GM23338 (cell line): ENCODE data around the gene DCP2. TPM values are rescaled to one million over a fixed set of nuclear protein-coding genes. Genes with fewer than 3 reads are reported as not detected.

Experiments
- ATAC-seq: fragments of 200-7000 bp; cut with Tn5 transposase; 3 replicates; pipeline ENCODE4 v1.9.1; 2020
- DNase-seq: peaks from one replicate; pipeline ENCODE4 v3.0.0-alpha.2; 2015; ENCODE audit warnings: low spot score
- H2AFZ ChIP-seq: fragments of 200-600 bp; sonication (generic); 2 replicates; pipeline ENCODE4 v1.8.0; 2016; ENCODE audit warnings: antibody characterized with exemption, mild to moderate bottlenecking, moderate library complexity
- H3F3A ChIP-seq: fragments of 200-600 bp; sonication (generic); replicated peaks from 2 replicates; pipeline ENCODE4 v1.8.0; 2017; ENCODE audit warnings: antibody characterized with exemption, mixed run types, low read depth
- H3K27ac ChIP-seq: fragments of 200-600 bp; sonication (generic); 2 replicates; pipeline ENCODE4 v1.6.1; 2016; ENCODE audit warnings: low read depth
- H3K27me3 ChIP-seq: fragments of 200-600 bp; sonication (generic); 2 replicates; pipeline ENCODE4 v1.8.0; 2016; ENCODE audit warnings: mild to moderate bottlenecking, mixed run types, moderate library complexity; ENCODE audit not compliant: insufficient read depth
- H3K36me3 ChIP-seq: fragments of 200-600 bp; sonication (generic); 2 replicates; pipeline ENCODE4 v1.8.0; 2016; ENCODE audit warnings: mild to moderate bottlenecking; ENCODE audit not compliant: insufficient read depth
- H3K4me1 ChIP-seq: fragments of 200-600 bp; sonication (generic); 2 replicates; pipeline ENCODE4 v1.8.0; 2016; ENCODE audit warnings: mild to moderate bottlenecking, moderate library complexity; ENCODE audit not compliant: insufficient read depth
- H3K4me2 ChIP-seq: fragments of 200-600 bp; sonication (generic); 2 replicates; pipeline ENCODE4 v1.7.1; 2017; ENCODE audit warnings: mixed run types
- H3K4me3 ChIP-seq: fragments of 200-600 bp; sonication (generic); 2 replicates; pipeline ENCODE4 v1.6.1; 2016; ENCODE audit warnings: mixed run types
- H3K79me2 ChIP-seq: fragments of 200-600 bp; sonication (generic); replicated peaks from 2 replicates; pipeline ENCODE4 v1.8.0; 2017; ENCODE audit warnings: mild to moderate bottlenecking; ENCODE audit not compliant: insufficient read depth
- H3K9me2 ChIP-seq: fragments of 200-600 bp; sonication (generic); 2 replicates; pipeline ENCODE4 v1.8.0; 2017; ENCODE audit not compliant: insufficient read depth
- H4K20me1 ChIP-seq: fragments of 200-600 bp; sonication (generic); replicated peaks from 2 replicates; pipeline ENCODE4 v1.8.0; 2017; ENCODE audit warnings: mild to moderate bottlenecking; ENCODE audit not compliant: insufficient read depth
- H3K27ac Mint-ChIP-seq: 2 replicates; pipeline ENCODE4 v1.8.0; 2020; ENCODE audit warnings: inconsistent platforms, mild to moderate bottlenecking, moderate library complexity, mixed read lengths
- H3K27me3 Mint-ChIP-seq: 3 replicates; pipeline ENCODE4 v1.8.0; 2022; ENCODE audit warnings: low read depth, mild to moderate bottlenecking, moderate library complexity, mixed read lengths, inconsistent platforms; ENCODE audit not compliant: insufficient read depth, poor library complexity
- H3K36me3 Mint-ChIP-seq: 3 replicates; pipeline ENCODE4 v1.8.0; 2021; ENCODE audit warnings: low read depth, mild to moderate bottlenecking, inconsistent platforms, moderate library complexity, mixed read lengths
- H3K4me1 Mint-ChIP-seq: 3 replicates; pipeline ENCODE4 v1.8.0; 2020; ENCODE audit warnings: mild to moderate bottlenecking, inconsistent platforms, mixed read lengths
- H3K4me3 Mint-ChIP-seq: 3 replicates; pipeline ENCODE4 v1.8.0; 2021; ENCODE audit warnings: moderate library complexity, mild to moderate bottlenecking, inconsistent platforms, mixed read lengths
- H3K9me3 Mint-ChIP-seq: 3 replicates; pipeline ENCODE4 v1.8.0; 2020; ENCODE audit warnings: moderate library complexity, mild to moderate bottlenecking, inconsistent platforms, mixed read lengths
- CREB1 ChIP-seq: fragments of 250-450 bp; sonication (Bioruptor Pico); IDR thresholded peaks from 2 replicates; pipeline ENCODE4 v1.5.0; 2020; ENCODE audit warnings: low read depth, mild to moderate bottlenecking, moderate library complexity
- EZH2 ChIP-seq: fragments of 200-600 bp; sonication (generic); IDR thresholded peaks from one replicate; pipeline ENCODE4 v1.8.0; 2017; ENCODE audit warnings: antibody characterized with exemption, mild to moderate bottlenecking, low read depth; ENCODE audit not compliant: unreplicated experiment
- EZH2phosphoT487 ChIP-seq: fragments of 200-600 bp; sonication (generic); IDR thresholded peaks from one replicate; pipeline ENCODE4 v1.8.1; 2018; ENCODE audit warnings: antibody characterized with exemption; ENCODE audit not compliant: unreplicated experiment
- JUNB ChIP-seq: IDR thresholded peaks from one replicate; pipeline ENCODE4 v1.6.1; 2016; ENCODE audit warnings: antibody characterized with exemption; ENCODE audit not compliant: unreplicated experiment
- STAT1 ChIP-seq: IDR thresholded peaks from one replicate; pipeline ENCODE4 v1.6.1; 2016; ENCODE audit warnings: antibody characterized with exemption; ENCODE audit not compliant: unreplicated experiment
- ZNF331 ChIP-seq: fragments of 250-450 bp; sonication (Bioruptor Pico); IDR thresholded peaks from 2 replicates; pipeline ENCODE4 v1.5.0; 2020; ENCODE audit warnings: low read depth, mild to moderate bottlenecking, moderate library complexity
- ZNF462 ChIP-seq: fragments of 250-450 bp; sonication (Bioruptor Pico); IDR thresholded peaks from 2 replicates; pipeline ENCODE4 v1.5.0; 2020; ENCODE audit warnings: mild to moderate bottlenecking, moderate library complexity
- polyA plus RNA-seq: library from polyadenylated mRNA; unstranded; fragments of >200 nt; fragmentation: Nextera tagmentation; extraction: Ambion mirVana; gene quantifications from 2 replicates; pipeline ENCODE4 v1.2.1, GENCODE V29; 2016
- total RNA-seq: library from RNA; depleted of rRNA; stranded (reverse); fragments of >200 nt; shearing (Covaris generic); gene quantifications from 2 replicates; pipeline ENCODE4 v1.2.3, GENCODE V29; 2014
- TF ChIP-seq, protein P1 (sequence below): IDR thresholded peaks from 2 replicates; pipeline ENCODE4 v1.6.1; 2016; ENCODE audit warnings: antibody characterized with exemption
- TF ChIP-seq, protein P2 (sequence below): IDR thresholded peaks from one replicate; pipeline ENCODE4 v1.6.1; 2018; ENCODE audit warnings: antibody characterized with exemption; ENCODE audit not compliant: unreplicated experiment

The DCP2 gene
- total and polyA plus RNA-seq, 2 experiments from 2014 or later = 96.6 to 165 TPM

- no peak for TF ChIP-seq ZNF462 (CRISPR knock-in tag)
- TF ChIP-seq ZNF331 (CRISPR knock-in tag) = no peak
- TF ChIP-seq JUNB = no peak
- no peak for TF ChIP-seq CREB1 (CRISPR knock-in tag)
Observed at GRCh38 chr5:112957036-112957808, 19.4 kb upstream of the DCP2 start (continued).

- Mint-ChIP-seq H3K9me3 (peaks cover 9% of the 10 kb centered on the region), H3K4me1 (peaks cover 24% of the 10 kb centered on the region), H3K27me3 (peaks cover 2% of the 10 kb centered on the region), H3K36me3 (peaks cover 8% of the 10 kb centered on the region), H3K4me3 (no peak overlapping the region), H3K27ac (no peak overlapping the region)
- Histone ChIP-seq H4K20me1 (no peaks in the 10 kb centered on the region), H3K4me3 (no peak overlapping the region), H3F3A (no peaks in the 10 kb centered on the region), H2AFZ (peak overlapping the region; percentile 77), H3K79me2 (no peaks in the 10 kb centered on the region), H3K36me3 (0 out of 2 replicates have a peak, but pooled peaks cover 3% of the 10 kb centered on the region), H3K4me2 (no peak overlapping the region), H3K27ac (no peak overlapping the region), H3K27me3 (no peaks in the 10 kb centered on the region), H3K9me2 (0 out of 2 replicates have a peak, but pooled peaks cover 4% of the 10 kb centered on the region), H3K4me1 (peaks cover 6% of the 10 kb centered on the region; the same call in 1 of the 2 replicates)
- DNase-seq (no peak), ATAC-seq (no peak; the same call in 2 of the 3 replicates)
- TF ChIP-seq STAT1 = no peak
- TF ChIP-seq JUNB = no peak
- TF ChIP-seq, protein P1, sequence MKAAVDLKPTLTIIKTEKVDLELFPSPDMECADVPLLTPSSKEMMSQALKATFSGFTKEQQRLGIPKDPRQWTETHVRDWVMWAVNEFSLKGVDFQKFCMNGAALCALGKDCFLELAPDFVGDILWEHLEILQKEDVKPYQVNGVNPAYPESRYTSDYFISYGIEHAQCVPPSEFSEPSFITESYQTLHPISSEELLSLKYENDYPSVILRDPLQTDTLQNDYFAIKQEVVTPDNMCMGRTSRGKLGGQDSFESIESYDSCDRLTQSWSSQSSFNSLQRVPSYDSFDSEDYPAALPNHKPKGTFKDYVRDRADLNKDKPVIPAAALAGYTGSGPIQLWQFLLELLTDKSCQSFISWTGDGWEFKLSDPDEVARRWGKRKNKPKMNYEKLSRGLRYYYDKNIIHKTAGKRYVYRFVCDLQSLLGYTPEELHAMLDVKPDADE = no peak
- no peak for TF ChIP-seq EZH2phosphoT487
- TF ChIP-seq, protein P2, sequence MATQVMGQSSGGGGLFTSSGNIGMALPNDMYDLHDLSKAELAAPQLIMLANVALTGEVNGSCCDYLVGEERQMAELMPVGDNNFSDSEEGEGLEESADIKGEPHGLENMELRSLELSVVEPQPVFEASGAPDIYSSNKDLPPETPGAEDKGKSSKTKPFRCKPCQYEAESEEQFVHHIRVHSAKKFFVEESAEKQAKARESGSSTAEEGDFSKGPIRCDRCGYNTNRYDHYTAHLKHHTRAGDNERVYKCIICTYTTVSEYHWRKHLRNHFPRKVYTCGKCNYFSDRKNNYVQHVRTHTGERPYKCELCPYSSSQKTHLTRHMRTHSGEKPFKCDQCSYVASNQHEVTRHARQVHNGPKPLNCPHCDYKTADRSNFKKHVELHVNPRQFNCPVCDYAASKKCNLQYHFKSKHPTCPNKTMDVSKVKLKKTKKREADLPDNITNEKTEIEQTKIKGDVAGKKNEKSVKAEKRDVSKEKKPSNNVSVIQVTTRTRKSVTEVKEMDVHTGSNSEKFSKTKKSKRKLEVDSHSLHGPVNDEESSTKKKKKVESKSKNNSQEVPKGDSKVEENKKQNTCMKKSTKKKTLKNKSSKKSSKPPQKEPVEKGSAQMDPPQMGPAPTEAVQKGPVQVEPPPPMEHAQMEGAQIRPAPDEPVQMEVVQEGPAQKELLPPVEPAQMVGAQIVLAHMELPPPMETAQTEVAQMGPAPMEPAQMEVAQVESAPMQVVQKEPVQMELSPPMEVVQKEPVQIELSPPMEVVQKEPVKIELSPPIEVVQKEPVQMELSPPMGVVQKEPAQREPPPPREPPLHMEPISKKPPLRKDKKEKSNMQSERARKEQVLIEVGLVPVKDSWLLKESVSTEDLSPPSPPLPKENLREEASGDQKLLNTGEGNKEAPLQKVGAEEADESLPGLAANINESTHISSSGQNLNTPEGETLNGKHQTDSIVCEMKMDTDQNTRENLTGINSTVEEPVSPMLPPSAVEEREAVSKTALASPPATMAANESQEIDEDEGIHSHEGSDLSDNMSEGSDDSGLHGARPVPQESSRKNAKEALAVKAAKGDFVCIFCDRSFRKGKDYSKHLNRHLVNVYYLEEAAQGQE = no peak
- TF ChIP-seq EZH2 = no peak
- TF ChIP-seq ZNF331 (CRISPR knock-in tag) = no peak
Observed at GRCh38 chr5:112958093-112959088, 18.2 kb upstream of the DCP2 start.
